HG03457 (cell line): ENCODE results near the gene PYDC1.
"Not testable (repeated sequence)": the region's sequence is repeated elsewhere in the genome, so short reads cannot be mapped to it uniquely, and the experiment has no call there.

Source experiments
- ATAC-seq: cut with Tn5 transposase; IDR thresholded peaks from one replicate; pipeline ENCODE4 v1.9.1; 2021; ENCODE audit warnings: moderate number of reproducible peaks; ENCODE audit not compliant: unreplicated experiment

Gene PYDC1

DNA sequence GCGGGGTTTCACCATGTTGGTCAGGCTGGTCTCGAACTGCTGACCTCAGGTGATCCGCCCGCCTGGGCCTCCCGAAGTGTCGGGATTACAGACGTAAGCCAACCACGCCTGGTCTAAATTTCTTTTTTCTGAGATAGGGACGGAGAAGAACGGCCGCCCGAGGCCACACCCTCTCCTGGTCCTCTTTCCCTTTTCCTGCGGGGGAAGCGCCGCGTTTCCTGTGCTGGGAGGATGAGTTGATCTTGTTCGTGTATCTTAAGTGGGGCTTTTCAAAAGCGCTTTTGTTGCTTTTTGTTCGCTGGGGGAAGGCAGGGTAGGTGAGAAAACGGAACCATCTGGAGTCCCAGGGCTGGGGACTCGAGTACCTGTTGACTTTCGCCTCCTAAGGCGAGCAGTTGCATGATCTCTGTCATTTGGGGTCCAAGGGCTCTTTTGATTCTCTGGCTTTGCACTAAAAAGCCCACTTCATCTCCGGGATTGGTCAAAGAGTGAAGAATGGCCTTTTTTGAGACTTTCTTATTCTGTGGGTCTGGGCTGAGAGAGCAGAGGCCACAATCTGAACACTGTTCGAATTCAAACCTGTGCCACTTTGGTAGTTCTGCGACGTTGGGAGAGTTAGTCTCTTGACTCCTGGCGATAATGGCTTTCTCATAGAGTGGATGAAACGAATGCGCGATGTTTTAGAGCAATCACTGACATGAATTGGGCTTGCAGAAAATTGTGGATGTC is 35.7 kb downstream of the PYDC1 start:
- ATAC-seq = no peak

DNA sequence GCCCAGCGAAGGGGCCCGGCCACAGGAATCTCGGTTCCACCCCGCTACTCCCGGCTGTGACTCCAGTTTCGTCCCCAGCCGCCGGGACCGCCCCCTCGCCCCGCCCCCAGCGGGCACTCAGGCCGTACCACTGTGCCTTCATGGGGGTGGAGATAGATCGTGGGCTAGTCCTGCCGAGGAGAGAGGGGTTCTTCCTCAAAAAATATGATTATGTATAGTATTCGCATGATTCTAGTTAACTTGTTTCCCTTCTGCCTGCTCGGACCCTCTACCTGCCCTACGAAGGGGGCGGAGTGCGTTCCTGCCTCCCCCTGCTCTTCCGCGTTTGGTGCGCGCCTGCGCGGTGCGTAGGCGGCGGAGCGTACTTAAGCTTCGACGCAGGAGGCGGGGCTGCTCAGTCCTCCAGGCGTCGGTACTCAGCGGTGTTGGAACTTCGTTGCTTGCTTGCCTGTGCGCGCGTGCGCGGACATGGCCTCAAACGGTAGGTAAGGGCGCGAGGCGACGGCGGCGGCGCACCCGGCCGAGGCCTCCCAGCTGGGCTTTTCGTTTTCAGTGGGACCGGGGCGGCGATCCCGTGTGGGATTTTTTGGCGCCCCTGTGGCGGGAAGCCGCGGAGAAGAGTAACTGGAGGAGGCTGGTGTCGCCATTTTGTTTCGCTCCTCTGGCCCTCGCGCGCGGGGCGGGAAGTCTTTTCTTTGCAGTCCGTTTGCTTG is 37.0 kb downstream of the PYDC1 start, which contains the start of gene FUS:
Gene FUS, plus strand, starts transcription at position 393 of the 713 bp plus-strand sequence. Its CDS starts 76 bp downstream, at position 469.
- peak; percentile 45 for ATAC-seq

DNA sequence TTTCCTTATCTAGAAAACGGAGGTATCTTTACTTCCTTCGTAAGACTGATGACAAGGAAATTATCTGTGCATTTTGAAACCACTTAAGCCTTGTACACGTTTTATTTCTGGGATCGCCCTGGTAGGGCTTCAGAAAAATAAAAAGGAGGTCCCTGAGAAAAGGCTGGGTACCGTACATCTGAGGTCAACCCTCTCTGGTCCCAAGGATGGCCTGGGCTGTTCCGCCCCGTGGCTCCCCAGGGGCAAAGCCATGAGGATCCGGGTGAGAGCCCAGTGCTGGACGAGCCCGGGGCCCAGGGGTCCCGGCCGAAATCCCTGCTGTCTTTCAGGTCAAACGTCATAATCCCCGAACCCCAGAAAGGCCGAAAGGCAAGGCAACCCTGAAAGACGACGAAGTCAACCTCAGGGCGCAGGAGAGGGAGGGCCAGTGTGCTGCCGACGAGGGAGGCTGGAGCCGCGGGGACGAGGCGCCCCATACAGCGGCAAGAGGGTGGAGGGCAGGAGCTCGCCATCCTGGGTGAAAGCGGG is 37.7 kb downstream of the PYDC1 start:
- no peak for ATAC-seq

DNA sequence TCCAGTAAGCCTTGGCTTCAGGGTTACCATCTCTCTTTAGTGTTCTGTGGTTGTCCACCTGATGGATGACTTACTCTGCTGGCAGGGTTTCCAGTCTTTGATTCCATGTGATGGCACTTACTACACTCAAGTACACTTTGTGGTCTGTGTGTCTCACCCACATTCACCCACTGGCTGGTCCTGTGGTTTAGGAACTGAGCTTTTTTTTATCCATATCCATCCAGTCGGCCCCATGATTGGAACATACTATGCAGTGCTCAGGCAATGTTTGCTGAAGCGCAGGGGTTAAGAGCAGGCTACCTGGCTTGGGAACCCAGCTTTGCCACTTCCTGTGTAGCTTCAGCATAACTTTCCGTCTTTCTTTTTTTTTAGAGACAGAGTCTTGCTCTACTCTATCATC is 39.8 kb downstream of the PYDC1 start:
- ATAC-seq = no peak

DNA sequence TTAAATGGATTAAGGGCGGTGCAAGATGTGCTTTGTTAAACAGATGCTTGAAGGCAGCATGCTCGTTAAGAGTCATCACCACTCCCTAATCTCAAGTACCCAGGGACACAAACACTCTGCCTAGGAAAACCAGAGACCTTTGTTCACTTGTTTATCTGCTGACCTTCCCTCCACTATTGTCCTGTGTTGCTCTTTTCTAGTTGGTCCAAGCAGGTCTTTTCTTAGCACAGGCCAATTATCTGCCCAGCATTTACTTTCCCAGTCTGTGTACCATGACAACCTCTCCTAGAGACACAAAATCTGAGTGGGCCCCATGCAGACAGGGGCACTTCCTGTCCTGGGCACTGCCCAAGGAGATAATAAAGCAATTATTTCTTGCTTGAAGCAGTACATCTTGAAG is 46.9 kb downstream of the PYDC1 start:
- ATAC-seq = not testable (repeated sequence)

DNA sequence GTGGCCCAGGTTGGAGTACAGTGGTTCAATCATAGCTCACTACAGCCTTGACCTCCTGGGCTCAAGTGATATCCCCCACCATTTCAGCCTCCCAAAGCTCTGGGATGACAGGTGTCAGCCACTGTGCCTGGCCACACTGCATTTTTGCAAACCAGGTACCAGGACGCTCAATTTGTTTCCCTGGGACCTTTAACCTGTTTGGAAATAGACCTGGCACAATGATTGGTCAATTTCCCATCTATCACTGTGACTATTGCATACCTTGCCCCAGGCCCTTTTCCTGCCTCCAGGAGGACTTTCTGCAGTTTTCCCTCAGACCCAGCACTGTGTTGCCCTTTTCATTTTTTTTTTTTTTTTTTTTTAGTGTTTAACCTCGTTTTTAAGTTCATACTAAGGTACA is 48.1 kb downstream of the PYDC1 start:
- no peak for ATAC-seq

DNA sequence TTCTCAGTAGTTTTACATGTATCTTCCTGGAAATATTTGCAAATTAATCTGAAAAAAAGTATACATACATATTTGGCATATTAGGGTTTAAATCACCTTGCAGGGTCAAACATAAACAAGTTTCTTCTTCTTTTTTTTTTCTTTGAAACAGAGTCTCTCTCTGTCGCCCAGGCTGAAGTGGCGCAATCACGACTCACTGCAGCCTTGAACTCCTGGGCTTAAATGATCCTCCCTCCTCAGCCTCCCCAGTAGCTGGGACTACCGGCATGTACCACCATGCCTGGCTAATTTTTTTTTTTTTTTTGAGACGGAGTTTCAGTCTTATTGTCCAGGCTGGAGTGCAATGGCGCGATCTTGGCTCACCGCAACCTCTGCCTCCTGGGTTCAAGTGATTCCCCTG is 49.6 kb downstream of the PYDC1 start:
- no peak for ATAC-seq
